Measurements from ENCODE around the gene ATP8B1. TPM values are rescaled to one million over a fixed set of nuclear protein-coding genes. Genes with fewer than 3 reads are reported as not detected.

ATP8B1 gene
- total RNA-seq, 1 donor from 2014 or later = 0.07 TPM

GRCh38 chr18:57624988-57625387, 178.1 kb downstream of the ATP8B1 start:
- no peak overlapping the region for H3K4me3 Mint-ChIP-seq (ENCODE audit: unreplicated experiment)
- peaks cover 3% of the 10 kb centered on the region for H3K9me3 Mint-ChIP-seq (ENCODE audit: unreplicated experiment)
- no peak overlapping the region for H3K27ac Mint-ChIP-seq (ENCODE audit: unreplicated experiment)
- DNase-seq = no peak
- H3K4me1 Mint-ChIP-seq (ENCODE audit: low read depth, unreplicated experiment) = peaks cover 1% of the 10 kb centered on the region
- TF ChIP-seq, protein P1, sequence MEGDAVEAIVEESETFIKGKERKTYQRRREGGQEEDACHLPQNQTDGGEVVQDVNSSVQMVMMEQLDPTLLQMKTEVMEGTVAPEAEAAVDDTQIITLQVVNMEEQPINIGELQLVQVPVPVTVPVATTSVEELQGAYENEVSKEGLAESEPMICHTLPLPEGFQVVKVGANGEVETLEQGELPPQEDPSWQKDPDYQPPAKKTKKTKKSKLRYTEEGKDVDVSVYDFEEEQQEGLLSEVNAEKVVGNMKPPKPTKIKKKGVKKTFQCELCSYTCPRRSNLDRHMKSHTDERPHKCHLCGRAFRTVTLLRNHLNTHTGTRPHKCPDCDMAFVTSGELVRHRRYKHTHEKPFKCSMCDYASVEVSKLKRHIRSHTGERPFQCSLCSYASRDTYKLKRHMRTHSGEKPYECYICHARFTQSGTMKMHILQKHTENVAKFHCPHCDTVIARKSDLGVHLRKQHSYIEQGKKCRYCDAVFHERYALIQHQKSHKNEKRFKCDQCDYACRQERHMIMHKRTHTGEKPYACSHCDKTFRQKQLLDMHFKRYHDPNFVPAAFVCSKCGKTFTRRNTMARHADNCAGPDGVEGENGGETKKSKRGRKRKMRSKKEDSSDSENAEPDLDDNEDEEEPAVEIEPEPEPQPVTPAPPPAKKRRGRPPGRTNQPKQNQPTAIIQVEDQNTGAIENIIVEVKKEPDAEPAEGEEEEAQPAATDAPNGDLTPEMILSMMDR (IDR thresholded peaks at IDR 0.05; ENCODE audit: partially characterized antibody, unreplicated experiment) = no peak
- H3K36me3 Mint-ChIP-seq (ENCODE audit: unreplicated experiment) = no peaks in the 10 kb centered on the region
- H3K27me3 Mint-ChIP-seq (ENCODE audit: unreplicated experiment) = peaks cover 6% of the 10 kb centered on the region

- no peak for DNase-seq
- Mint-ChIP-seq H3K9me3 (ENCODE audit: unreplicated experiment) (peaks cover 3% of the 10 kb centered on the region), H3K4me3 (ENCODE audit: unreplicated experiment) (peak overlapping the region; percentile 94), H3K27ac (ENCODE audit: unreplicated experiment) (peak overlapping the region; percentile 96), H3K4me1 (ENCODE audit: low read depth, unreplicated experiment) (peaks cover 1% of the 10 kb centered on the region), H3K36me3 (ENCODE audit: unreplicated experiment) (no peaks in the 10 kb centered on the region), H3K27me3 (ENCODE audit: unreplicated experiment) (peaks cover 6% of the 10 kb centered on the region)
- TF ChIP-seq, protein P1 (IDR thresholded peaks at IDR 0.05; ENCODE audit: partially characterized antibody, unreplicated experiment) = no peak
Observed at GRCh38 chr18:57621246-57621604, 181.9 kb downstream of the ATP8B1 start.

GRCh38 chr18:57619876-57620275, 183.2 kb downstream of the ATP8B1 start:
- TF ChIP-seq, protein P1 (IDR thresholded peaks at IDR 0.05; ENCODE audit: partially characterized antibody, unreplicated experiment) = no peak
- peaks cover 1% of the 10 kb centered on the region for H3K4me1 Mint-ChIP-seq (ENCODE audit: low read depth, unreplicated experiment)
- H3K27ac Mint-ChIP-seq (ENCODE audit: unreplicated experiment) = no peak overlapping the region
- peaks cover 3% of the 10 kb centered on the region for H3K9me3 Mint-ChIP-seq (ENCODE audit: unreplicated experiment)
- no peak for DNase-seq
- peaks cover 6% of the 10 kb centered on the region for H3K27me3 Mint-ChIP-seq (ENCODE audit: unreplicated experiment)
- no peaks in the 10 kb centered on the region for H3K36me3 Mint-ChIP-seq (ENCODE audit: unreplicated experiment)
- H3K4me3 Mint-ChIP-seq (ENCODE audit: unreplicated experiment) = peak overlapping the region; percentile 94

DNA sequence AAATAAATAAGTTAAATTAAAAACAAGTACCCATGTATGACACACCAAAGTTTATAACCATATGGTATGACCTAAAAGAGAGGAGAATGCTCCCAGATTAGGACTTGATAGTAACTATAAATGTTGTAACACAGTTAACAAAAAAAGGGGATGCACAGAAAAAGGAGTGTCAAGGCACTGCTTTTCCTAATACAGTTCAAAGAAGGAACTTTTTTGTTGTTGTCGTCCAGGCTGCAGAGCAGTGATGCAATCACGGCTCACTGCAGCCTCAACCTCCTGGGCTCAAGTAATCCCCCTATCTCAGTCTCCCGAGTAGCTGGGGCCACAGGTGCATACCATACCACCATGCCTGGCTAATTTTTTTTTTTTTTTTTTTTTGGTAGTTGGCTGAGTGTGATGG, 184.2 kb downstream of the ATP8B1 start:
- TF ChIP-seq, protein P1 (IDR thresholded peaks at IDR 0.05; ENCODE audit: partially characterized antibody, unreplicated experiment) = no peak
- Mint-ChIP-seq H3K4me3 (ENCODE audit: unreplicated experiment) (no peak overlapping the region), H3K27ac (ENCODE audit: unreplicated experiment) (no peak overlapping the region), H3K36me3 (ENCODE audit: unreplicated experiment) (no peaks in the 10 kb centered on the region), H3K27me3 (ENCODE audit: unreplicated experiment) (peaks cover 6% of the 10 kb centered on the region), H3K9me3 (ENCODE audit: unreplicated experiment) (peaks cover 3% of the 10 kb centered on the region), H3K4me1 (ENCODE audit: low read depth, unreplicated experiment) (peaks cover 1% of the 10 kb centered on the region)
- no peak for DNase-seq

DNA sequence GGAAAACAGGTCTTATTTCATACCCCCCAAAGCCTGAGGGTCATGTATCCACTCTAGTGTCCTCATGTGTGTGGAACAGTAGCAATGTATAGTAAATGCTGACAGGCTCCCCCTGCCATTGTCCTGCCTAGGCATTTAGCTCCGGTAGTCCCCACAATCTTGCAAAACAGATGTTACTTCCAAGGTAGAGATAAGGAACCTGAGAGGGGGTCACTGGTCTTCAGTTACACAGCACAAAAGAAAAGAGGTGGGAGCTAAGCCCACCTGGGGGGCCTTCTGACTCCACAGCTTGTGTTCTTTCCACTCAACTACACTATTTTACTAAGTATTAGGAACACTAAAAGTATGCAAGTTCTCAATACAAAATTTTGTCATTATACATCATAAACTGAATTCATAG, 199.2 kb downstream of the ATP8B1 start:
- H3K4me1 Mint-ChIP-seq (ENCODE audit: low read depth, unreplicated experiment) = no peaks in the 10 kb centered on the region
- H3K4me3 Mint-ChIP-seq (ENCODE audit: unreplicated experiment) = no peak overlapping the region
- no peak overlapping the region for H3K27ac Mint-ChIP-seq (ENCODE audit: unreplicated experiment)
- TF ChIP-seq, protein P1 (IDR thresholded peaks at IDR 0.05; ENCODE audit: partially characterized antibody, unreplicated experiment) = no peak
- H3K27me3 Mint-ChIP-seq (ENCODE audit: unreplicated experiment) = no peaks in the 10 kb centered on the region
- H3K36me3 Mint-ChIP-seq (ENCODE audit: unreplicated experiment) = no peaks in the 10 kb centered on the region
- DNase-seq = no peak
- H3K9me3 Mint-ChIP-seq (ENCODE audit: unreplicated experiment) = no peaks in the 10 kb centered on the region

Other genes with a start within 250 kb of the ATP8B1 start
- gene FECH, start 216.6 kb downstream of the ATP8B1 start, total RNA-seq (ENCODE audit: unreplicated experiment) = 16.5 TPM
- gene NARS1, start 181.5 kb downstream of the ATP8B1 start, total RNA-seq (ENCODE audit: unreplicated experiment) = 155 TPM
- gene NEDD4L, start 240.9 kb upstream of the ATP8B1 start, total RNA-seq (ENCODE audit: unreplicated experiment) = 209 TPM

All from glutamatergic neuron (in vitro differentiated cells).